HG03342 (cell line): ENCODE results near the gene MSI2.

Experiments
- ATAC-seq: cut with Tn5 transposase; IDR thresholded peaks from one replicate; pipeline ENCODE4 v1.9.1; 2021; ENCODE audit warnings: mild to moderate bottlenecking, moderate library complexity; ENCODE audit not compliant: unreplicated experiment

The MSI2 gene

DNA sequence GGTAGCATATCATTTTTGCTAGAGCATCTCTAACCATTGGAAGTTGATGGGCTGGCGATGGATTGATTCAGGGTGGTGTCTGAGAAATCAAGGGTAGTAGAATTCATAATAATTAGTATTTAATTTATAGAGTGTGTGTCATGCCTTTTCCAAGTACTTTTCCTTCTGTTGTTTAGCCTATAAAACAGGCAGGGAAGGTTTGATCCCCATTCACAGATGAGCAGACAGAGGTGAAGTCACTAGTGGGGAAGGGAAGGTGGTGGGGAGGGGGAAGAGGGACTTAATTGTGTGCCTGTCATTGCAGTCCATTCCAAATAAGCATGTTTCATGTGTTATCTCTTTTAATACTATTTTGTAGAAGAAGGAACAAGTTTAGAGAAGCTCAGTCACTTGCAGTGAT is 131.3 kb downstream of the MSI2 start:
- no peak for ATAC-seq

GRCh38 chr17:57388131-57388725 is 131.9 kb downstream of the MSI2 start:
- ATAC-seq = no peak

DNA sequence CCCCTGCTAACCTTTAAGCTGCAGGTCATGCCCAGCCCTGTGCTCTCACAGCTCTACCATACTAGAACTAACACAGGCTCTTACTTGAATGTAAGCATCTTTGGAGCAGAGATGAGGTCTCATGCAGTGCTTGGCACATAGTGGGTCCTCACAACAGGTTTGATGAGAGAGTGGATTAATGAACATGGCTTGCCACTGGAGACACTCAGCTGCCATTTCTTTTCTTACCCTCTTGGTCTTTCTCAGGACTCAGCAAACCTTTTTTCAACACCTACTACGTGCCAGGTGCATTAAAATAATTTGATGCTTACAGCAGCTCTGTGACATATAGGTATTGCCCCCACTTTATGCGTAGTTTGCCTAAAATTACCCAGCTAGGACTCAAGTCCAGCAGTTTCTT is 133.2 kb downstream of the MSI2 start:
- ATAC-seq = no peak

- no peak for ATAC-seq
These were observed 134.9 kb downstream of the MSI2 start for GRCh38 chr17:57391076-57391825.

DNA sequence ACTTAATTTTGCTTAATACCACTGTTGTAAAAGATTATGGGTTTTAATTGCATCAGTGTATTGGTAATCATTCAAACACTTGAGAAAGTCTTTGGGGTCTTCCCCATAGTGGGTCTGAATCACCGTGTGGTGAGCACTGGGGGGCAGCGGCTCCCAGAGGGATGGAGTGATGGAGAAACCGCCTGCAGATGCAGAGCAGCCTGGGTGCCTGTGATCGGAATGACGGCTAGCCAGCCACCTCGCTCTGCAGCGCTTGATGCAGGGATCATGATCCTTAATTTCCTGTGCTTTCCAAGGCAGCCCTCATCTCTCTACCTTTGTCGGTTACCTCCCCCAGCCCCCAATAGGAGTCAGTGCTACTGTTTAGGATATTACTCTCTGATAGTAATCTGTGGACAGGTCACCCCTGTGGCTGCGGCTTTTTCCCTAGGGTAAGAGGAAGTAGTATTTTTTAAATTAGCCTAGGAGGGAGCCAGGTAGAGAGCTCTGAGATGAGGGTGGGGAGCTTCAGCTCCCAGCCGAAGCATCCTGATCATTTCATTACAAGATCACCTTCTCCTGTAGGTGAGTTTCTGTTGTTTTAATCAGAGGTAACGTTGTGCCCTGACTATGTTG is 135.6 kb downstream of the MSI2 start:
- ATAC-seq = no peak

- no peak for ATAC-seq
These were observed 137.0 kb downstream of the MSI2 start for GRCh38 chr17:57393368-57393767.

GRCh38 chr17:57394375-57394774 is 138.1 kb downstream of the MSI2 start:
- no peak for ATAC-seq

DNA sequence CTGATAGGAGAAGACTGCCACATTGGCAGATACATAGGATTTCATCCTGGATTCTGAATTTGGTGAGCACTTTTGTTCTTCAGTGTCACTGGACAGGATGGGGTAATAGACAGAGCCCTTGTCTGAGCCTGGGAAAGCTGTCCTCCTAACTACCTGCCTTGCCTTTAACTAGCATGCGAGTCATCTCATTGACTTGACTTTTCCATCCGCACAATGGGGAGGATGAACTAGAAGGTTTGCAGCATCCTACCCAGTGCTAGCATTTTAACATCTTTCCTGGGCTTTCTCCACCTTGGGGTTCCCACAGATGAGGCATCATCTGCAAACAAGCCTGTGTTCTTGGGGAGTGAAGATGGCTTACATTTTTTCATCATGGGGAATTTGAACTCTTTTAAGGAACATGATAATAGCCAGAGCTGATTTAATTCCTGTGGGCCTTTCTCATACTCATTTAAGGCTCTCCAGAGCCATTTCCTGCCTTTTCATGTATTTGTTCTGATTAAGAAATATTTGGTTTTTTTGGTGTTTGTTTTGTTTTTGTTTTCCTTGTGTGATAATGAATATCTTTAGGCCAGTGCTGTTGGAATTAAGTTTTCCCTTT is 139.5 kb downstream of the MSI2 start:
- no peak for ATAC-seq

DNA sequence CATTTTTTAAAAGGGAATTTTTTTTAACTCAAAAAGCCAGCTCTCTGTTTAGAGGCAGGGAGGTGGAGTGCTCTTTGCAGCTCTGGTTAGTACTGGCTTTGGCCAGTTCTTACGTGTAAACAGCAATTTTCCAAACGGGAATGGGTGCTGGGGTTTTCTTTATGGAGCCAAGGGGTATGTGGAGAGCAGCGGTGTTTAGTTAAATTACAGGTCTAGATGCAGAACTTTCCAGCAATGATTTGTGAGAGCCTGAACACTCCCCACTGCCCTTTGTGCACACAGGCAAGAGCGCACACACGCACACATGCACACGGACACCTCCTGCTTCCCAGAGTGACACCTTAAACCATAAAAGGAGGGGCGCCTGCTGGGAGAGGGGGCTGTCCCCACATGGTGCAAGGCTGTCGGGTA is 140.2 kb downstream of the MSI2 start:
- no peak for ATAC-seq

DNA sequence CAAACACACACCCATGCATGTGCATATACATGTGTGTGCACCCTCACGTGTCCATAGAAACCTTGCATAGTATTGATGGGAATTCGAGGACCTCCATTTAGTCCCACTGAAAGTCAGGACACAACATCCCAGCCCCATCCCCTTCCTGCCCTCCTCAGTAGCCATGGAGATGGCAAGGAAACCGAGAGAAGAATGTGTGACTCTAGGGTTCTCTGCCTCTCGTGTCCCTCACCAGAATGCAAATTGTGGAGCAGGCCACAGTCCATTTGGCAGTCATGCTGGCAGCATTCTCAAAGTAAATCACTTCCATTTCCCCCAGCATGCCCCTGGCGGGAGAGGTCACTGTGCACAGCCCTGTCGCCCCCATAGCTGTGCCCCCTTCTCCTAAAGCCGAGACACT is 141.1 kb downstream of the MSI2 start:
- ATAC-seq = no peak

GRCh38 chr17:57399690-57400089 is 143.4 kb downstream of the MSI2 start:
- ATAC-seq = no peak

DNA sequence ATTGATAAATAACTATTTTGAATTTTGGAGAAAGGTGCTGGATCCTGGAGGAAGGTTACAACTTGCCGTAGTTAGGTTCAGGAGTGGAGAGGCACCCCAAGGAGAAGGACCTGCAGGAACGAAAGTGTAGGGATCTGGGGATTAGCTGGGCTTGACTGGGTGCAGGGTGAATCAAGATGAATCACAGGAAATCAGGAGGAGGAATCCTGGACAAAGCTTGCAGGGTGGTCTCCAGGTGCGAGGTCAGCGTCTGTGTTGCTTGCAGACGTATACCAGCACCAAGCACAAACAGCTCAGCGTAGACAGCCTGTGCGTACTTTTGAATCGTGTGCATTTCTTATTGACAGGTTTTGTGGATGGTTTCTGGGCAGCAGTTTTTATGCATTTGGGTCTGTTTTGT is 144.3 kb downstream of the MSI2 start:
- no peak for ATAC-seq

DNA sequence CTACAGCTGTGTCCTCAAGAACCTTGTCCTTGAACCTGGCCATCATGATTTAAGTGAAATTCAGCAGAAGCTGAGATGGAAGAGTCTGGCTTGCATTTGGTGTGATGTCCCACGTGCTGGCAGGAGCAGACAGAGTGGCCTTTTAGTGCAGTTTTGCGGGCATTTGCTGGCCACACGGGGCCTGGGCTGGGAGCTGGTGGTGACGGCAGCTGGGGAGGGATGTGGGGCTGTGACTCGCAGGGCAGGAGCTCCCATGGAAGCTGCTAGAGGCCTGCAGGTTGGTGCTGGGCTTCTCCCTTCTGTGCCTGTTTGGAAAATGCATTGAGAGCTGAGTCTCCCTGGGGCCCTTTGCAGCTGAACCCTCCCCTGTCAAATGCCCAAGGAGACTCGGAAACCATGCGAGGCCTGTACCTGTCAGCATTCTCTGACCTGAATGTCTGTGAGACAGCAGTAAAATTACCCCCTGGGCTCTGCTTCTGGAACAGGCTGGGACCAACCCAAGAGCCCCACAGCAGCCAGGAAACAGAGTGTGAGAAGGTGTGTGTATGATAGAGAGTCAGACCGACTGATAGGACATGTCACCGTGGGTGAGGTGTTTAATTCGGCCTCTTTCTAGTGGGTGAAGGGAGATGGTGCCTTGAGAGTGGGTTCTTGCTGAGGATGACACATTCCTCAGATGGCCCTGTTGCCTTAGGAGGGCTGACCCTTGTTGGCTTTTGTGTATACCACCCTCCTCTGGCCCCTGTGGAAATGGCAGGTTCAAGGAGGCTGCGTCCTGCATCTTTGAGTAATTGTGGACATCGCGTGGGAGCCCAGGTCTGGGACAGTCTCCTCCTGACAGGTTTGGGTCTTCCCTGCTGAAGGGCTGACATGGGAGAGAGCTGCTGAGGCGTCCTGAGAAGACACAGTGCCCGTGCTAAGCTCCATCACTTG is 145.5 kb downstream of the MSI2 start:
- no peak for ATAC-seq

DNA sequence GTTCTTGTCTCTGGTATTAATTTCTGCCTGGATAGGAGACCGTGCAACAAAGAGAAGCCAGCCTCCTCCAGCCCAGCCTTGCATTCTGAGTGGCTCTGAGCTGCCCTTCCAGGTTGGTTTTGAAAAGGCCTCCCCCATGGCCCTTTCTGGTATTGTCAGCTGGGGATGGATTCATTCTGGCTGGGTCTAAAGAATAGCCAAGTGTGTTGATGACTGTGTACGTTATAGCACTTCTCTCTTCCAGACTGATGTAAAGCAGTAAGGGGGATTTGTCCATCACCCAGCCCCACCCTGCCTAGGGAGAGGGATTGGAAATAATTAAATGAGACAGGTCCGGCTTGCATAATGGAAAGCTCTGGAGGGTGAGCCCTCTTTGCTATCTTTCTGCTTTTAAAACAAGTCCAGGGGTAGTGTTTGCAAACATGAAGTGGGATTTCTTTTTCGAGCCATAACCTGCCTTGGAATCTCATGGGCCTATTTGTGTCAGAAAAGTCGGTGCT is 146.4 kb downstream of the MSI2 start:
- ATAC-seq = no peak

DNA sequence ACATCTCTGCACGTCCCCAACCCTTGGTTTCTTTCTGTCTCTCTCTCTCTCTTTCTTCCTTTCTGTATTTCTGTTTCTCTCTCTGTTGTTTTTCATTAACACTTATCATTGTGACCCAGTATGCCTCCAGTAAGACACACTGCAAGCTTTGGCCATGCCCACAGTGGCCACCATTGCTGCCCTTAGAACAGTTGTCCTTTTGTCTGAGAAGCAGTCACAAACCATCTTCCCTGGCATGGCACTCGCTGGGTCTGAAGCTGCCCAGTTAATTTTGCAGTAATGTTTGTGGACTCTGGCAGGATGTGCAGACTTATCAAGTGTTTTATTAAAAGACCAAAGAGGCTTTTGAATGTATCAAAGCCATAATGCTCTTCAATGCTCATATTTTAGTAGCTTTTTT is 146.9 kb downstream of the MSI2 start:
- no peak for ATAC-seq

- ATAC-seq = no peak
These were observed 147.8 kb downstream of the MSI2 start for GRCh38 chr17:57404073-57404472.

GRCh38 chr17:57404795-57405490 is 148.6 kb downstream of the MSI2 start:
- ATAC-seq = no peak

- no peak for ATAC-seq
These were observed 149.3 kb downstream of the MSI2 start for GRCh38 chr17:57405491-57406072.

- no peak for ATAC-seq
These were observed 150.0 kb downstream of the MSI2 start for GRCh38 chr17:57406131-57406980.
